HepG2 (cell line): Measurements from ENCODE around the gene VASN. TPM values are rescaled to one million over a fixed set of nuclear protein-coding genes. Genes with fewer than 3 reads are reported as not detected.

ENCODE experiments used
- ATF7-NPFF ChIP-seq: sonication (generic); formaldehyde crosslinking; IDR thresholded peaks from 2 replicates; pipeline ENCODE4 v1.8.1; 2023; ENCODE audit warnings: mild to moderate bottlenecking, low read depth, missing genetic modification reagents, moderate library complexity
- CEBPB ChIP-seq: IDR thresholded peaks from 2 replicates; pipeline ENCODE4 v1.6.1; 2011; ENCODE audit warnings: low read depth, low read length, improper control_type of control experiment, borderline replicate concordance
- EED ChIP-seq: sonication (generic); formaldehyde crosslinking; IDR thresholded peaks from 2 replicates; pipeline ENCODE4 v1.5.0; 2020; ENCODE audit warnings: mild to moderate bottlenecking, missing genetic modification reagents
- FOXA3 ChIP-seq: IDR thresholded peaks from 2 replicates; pipeline ENCODE4 v1.6.1; 2016; ENCODE audit warnings: missing genetic modification reagents, missing compliant biosample characterization
- HNRNPK ChIP-seq: fragments of 200-400 bp; formaldehyde crosslinking; IDR thresholded peaks from 2 replicates; pipeline ENCODE4 v1.6.1; 2018; ENCODE audit warnings: low read length, low read depth, moderate library complexity, mild to moderate bottlenecking; ENCODE audit not compliant: poor library complexity, severe bottlenecking
- KDM6A ChIP-seq: IDR thresholded peaks from 2 replicates; pipeline ENCODE4 v1.6.1; 2016; ENCODE audit warnings: low read depth
- MZF1 ChIP-seq: sonication (generic); formaldehyde crosslinking; IDR thresholded peaks from 2 replicates; pipeline ENCODE4 v1.8.1; 2023; ENCODE audit warnings: mild to moderate bottlenecking, missing genetic modification reagents, borderline replicate concordance
- NKX3-1 ChIP-seq: sonication (generic); formaldehyde crosslinking; IDR thresholded peaks from 2 replicates; pipeline ENCODE4 v1.5.0; 2020; ENCODE audit warnings: missing genetic modification reagents
- SRY ChIP-seq: sonication (generic); formaldehyde crosslinking; IDR thresholded peaks from 2 replicates; pipeline ENCODE4 v1.8.0; 2022; ENCODE audit warnings: mild to moderate bottlenecking, missing genetic modification reagents
- ZBTB3 ChIP-seq: sonication (generic); formaldehyde crosslinking; IDR thresholded peaks from 2 replicates; pipeline ENCODE4 v1.4.0; 2020; ENCODE audit warnings: low read depth, mild to moderate bottlenecking, moderate library complexity, missing genetic modification reagents, borderline replicate concordance
- ZEB1 ChIP-seq: IDR thresholded peaks from 2 replicates; pipeline ENCODE4 v1.6.1; 2012; ENCODE audit warnings: mild to moderate bottlenecking, low read depth, inconsistent platforms; ENCODE audit not compliant: insufficient replicate concordance
- ZFY ChIP-seq: sonication (generic); formaldehyde crosslinking; IDR thresholded peaks from 2 replicates; pipeline ENCODE4 v1.4.0; 2020; ENCODE audit warnings: missing genetic modification reagents
- ZMYM4 ChIP-seq: sonication (generic); formaldehyde crosslinking; IDR thresholded peaks from 2 replicates; pipeline ENCODE4 v1.8.1; 2023; ENCODE audit warnings: mild to moderate bottlenecking, missing genetic modification reagents
- ZNF503 ChIP-seq: sonication (generic); formaldehyde crosslinking; IDR thresholded peaks from 2 replicates; pipeline ENCODE4 v1.4.0; 2020; ENCODE audit warnings: missing genetic modification reagents
- ZNF616 ChIP-seq: sonication (generic); formaldehyde crosslinking; IDR thresholded peaks from 2 replicates; pipeline ENCODE4 v1.5.0; 2020; ENCODE audit warnings: low read depth, mild to moderate bottlenecking, missing genetic modification reagents
- ZNF7 ChIP-seq: IDR thresholded peaks from 2 replicates; pipeline ENCODE4 v1.6.1; 2016; ENCODE audit warnings: missing biosample characterization, missing genetic modification reagents
- ZNF709 ChIP-seq: sonication (generic); formaldehyde crosslinking; IDR thresholded peaks from 2 replicates; pipeline ENCODE4 v1.5.0; 2020; ENCODE audit warnings: mild to moderate bottlenecking, missing genetic modification reagents
- polyA plus RNA-seq, 8 experiments: library from polyadenylated mRNA; depleted of rRNA in 3 of 8; stranded (reverse) in 7 of 8; unstranded in 1 of 8; fragments of >200 nt; fragmentation: Illumina TruSeq in 4 of 8; extraction: Trizol in 4 of 8; gene quantifications; 2 replicates each; pipeline versions ENCODE4 v1.2.1 to v1.2.3, GENCODE V29; 2011 to 2016; ENCODE audit warnings: low read depth in 4 of 8, missing spikeins in 1 of 8, mixed read lengths in 1 of 8; ENCODE audit not compliant: insufficient read depth in 1 of 8
- total RNA-seq, 5 experiments: library from RNA; depleted of rRNA; stranded (reverse); fragments of >200 nt; fragmentation: Illumina TruSeq; extraction: Trizol; gene quantifications; 2 replicates each; pipeline ENCODE4 v1.2.3, GENCODE V29; 2016; ENCODE audit warnings: low read depth in 1 of 5
- TF ChIP-seq, protein P1 (sequence below): sonication (generic); formaldehyde crosslinking; IDR thresholded peaks from 2 replicates; pipeline ENCODE4 v1.4.0; 2020; ENCODE audit warnings: mild to moderate bottlenecking, missing genetic modification reagents, borderline replicate concordance
- TF ChIP-seq, protein P2 (sequence below): sonication (generic); formaldehyde crosslinking; IDR thresholded peaks from 2 replicates; pipeline ENCODE4 v1.4.0; 2020; ENCODE audit warnings: missing genetic modification reagents

The VASN gene
- total and polyA plus RNA-seq, 2 of the 13 experiments (the other 11 are each of a cell fraction or from before 2014, with no cell fraction given), result 8.4 to 18.2 TPM

DNA sequence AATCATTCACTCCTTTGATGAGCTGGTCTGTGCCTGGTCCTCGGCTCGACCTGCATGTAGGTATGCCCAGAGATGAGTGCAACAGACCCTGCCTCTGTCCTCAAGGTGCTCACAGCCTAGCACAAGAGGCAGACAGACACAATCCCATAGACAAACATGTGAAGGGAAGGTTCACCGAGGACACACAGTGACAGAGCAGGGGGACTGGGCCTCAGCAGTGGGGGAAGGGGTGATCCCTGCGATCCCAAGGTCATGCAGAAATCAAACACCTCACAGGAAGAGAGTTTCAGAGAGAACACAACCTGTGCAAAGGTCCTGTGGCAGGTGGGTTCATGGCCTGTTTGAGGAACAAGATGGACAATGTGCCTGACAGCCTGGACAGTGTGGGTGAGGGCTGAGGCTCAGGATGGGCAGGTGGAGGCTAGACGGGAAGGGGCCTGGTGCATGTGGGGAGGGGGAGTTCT lies 4.2 kb upstream of the VASN start (continued):
- TF ChIP-seq SRY, result no peak
- peak; percentile 58 for TF ChIP-seq KDM6A
- TF ChIP-seq, protein P1, sequence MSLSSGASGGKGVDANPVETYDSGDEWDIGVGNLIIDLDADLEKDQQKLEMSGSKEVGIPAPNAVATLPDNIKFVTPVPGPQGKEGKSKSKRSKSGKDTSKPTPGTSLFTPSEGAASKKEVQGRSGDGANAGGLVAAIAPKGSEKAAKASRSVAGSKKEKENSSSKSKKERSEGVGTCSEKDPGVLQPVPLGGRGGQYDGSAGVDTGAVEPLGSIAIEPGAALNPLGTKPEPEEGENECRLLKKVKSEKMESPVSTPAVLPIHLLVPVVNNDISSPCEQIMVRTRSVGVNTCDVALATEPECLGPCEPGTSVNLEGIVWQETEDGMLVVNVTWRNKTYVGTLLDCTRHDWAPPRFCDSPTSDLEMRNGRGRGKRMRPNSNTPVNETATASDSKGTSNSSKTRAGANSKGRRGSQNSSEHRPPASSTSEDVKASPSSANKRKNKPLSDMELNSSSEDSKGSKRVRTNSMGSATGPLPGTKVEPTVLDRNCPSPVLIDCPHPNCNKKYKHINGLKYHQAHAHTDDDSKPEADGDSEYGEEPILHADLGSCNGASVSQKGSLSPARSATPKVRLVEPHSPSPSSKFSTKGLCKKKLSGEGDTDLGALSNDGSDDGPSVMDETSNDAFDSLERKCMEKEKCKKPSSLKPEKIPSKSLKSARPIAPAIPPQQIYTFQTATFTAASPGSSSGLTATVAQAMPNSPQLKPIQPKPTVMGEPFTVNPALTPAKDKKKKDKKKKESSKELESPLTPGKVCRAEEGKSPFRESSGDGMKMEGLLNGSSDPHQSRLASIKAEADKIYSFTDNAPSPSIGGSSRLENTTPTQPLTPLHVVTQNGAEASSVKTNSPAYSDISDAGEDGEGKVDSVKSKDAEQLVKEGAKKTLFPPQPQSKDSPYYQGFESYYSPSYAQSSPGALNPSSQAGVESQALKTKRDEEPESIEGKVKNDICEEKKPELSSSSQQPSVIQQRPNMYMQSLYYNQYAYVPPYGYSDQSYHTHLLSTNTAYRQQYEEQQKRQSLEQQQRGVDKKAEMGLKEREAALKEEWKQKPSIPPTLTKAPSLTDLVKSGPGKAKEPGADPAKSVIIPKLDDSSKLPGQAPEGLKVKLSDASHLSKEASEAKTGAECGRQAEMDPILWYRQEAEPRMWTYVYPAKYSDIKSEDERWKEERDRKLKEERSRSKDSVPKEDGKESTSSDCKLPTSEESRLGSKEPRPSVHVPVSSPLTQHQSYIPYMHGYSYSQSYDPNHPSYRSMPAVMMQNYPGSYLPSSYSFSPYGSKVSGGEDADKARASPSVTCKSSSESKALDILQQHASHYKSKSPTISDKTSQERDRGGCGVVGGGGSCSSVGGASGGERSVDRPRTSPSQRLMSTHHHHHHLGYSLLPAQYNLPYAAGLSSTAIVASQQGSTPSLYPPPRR (CRISPR knock-in tag), result peak; percentile 86
- TF ChIP-seq ZNF616, result no peak
- no peak for TF ChIP-seq EED (CRISPR knock-in tag)
- TF ChIP-seq CEBPB, result no peak
- peak; percentile 42; the same call in 1 of the 2 replicates for TF ChIP-seq ATF7-NPFF (CRISPR knock-in tag)
- no peak for TF ChIP-seq MZF1 (CRISPR knock-in tag)
- peak; percentile 42; the same call in 1 of the 2 replicates for TF ChIP-seq ZFY (CRISPR knock-in tag)
- TF ChIP-seq ZMYM4 (CRISPR knock-in tag), result peak; percentile 66
- TF ChIP-seq ZBTB3 (CRISPR knock-in tag), result peak; percentile 77; the same call in 1 of the 2 replicates
- TF ChIP-seq ZNF709, result no peak
- no peak for TF ChIP-seq HNRNPK
- TF ChIP-seq ZNF7, result peak; percentile 99
- TF ChIP-seq ZEB1, result peak; percentile 34
- TF ChIP-seq ZNF503, result no peak
- TF ChIP-seq FOXA3 (CRISPR knock-in tag), result peak; percentile 58
- TF ChIP-seq NKX3-1 (CRISPR knock-in tag), result no peak
- TF ChIP-seq, protein P2, sequence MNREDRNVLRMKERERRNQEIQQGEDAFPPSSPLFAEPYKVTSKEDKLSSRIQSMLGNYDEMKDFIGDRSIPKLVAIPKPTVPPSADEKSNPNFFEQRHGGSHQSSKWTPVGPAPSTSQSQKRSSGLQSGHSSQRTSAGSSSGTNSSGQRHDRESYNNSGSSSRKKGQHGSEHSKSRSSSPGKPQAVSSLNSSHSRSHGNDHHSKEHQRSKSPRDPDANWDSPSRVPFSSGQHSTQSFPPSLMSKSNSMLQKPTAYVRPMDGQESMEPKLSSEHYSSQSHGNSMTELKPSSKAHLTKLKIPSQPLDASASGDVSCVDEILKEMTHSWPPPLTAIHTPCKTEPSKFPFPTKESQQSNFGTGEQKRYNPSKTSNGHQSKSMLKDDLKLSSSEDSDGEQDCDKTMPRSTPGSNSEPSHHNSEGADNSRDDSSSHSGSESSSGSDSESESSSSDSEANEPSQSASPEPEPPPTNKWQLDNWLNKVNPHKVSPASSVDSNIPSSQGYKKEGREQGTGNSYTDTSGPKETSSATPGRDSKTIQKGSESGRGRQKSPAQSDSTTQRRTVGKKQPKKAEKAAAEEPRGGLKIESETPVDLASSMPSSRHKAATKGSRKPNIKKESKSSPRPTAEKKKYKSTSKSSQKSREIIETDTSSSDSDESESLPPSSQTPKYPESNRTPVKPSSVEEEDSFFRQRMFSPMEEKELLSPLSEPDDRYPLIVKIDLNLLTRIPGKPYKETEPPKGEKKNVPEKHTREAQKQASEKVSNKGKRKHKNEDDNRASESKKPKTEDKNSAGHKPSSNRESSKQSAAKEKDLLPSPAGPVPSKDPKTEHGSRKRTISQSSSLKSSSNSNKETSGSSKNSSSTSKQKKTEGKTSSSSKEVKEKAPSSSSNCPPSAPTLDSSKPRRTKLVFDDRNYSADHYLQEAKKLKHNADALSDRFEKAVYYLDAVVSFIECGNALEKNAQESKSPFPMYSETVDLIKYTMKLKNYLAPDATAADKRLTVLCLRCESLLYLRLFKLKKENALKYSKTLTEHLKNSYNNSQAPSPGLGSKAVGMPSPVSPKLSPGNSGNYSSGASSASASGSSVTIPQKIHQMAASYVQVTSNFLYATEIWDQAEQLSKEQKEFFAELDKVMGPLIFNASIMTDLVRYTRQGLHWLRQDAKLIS (CRISPR knock-in tag), result no peak
